Measurements from ENCODE around the gene DLL1. TPM values are rescaled to one million over a fixed set of nuclear protein-coding genes. Genes with fewer than 3 reads are reported as not detected.
"Not testable (repeated sequence)": the region's sequence is repeated elsewhere in the genome, so short reads cannot be mapped to it uniquely, and the experiment has no call there.

The DLL1 gene, protein sequence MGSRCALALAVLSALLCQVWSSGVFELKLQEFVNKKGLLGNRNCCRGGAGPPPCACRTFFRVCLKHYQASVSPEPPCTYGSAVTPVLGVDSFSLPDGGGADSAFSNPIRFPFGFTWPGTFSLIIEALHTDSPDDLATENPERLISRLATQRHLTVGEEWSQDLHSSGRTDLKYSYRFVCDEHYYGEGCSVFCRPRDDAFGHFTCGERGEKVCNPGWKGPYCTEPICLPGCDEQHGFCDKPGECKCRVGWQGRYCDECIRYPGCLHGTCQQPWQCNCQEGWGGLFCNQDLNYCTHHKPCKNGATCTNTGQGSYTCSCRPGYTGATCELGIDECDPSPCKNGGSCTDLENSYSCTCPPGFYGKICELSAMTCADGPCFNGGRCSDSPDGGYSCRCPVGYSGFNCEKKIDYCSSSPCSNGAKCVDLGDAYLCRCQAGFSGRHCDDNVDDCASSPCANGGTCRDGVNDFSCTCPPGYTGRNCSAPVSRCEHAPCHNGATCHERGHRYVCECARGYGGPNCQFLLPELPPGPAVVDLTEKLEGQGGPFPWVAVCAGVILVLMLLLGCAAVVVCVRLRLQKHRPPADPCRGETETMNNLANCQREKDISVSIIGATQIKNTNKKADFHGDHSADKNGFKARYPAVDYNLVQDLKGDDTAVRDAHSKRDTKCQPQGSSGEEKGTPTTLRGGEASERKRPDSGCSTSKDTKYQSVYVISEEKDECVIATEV
- total RNA-seq: 12.8 TPM
- 10 to 100 TPM; 13.9 to 24.7 (median 19.3) TPM for polyA plus RNA-seq (ENCODE audit: insufficient read depth in 1 of 8, insufficient read length in 8 of 8, low replicate concordance in 1 of 8)
- long read RNA-seq, donor 1, partial matches to known transcripts: 0 of 2 reads
- long read RNA-seq, donor 1, other reads (novel, unspliced or antisense): 0 of 2 reads
- long read RNA-seq, donor 2: 0 reads
- long read RNA-seq, donor 3, partial matches to known transcripts: 0 of 1 reads
- long read RNA-seq, donor 3, other reads (novel, unspliced or antisense): 0 of 1 reads
- long read RNA-seq, donor 4: 0 reads
- long read RNA-seq, donor 5, partial matches to known transcripts: 6 of 8 reads
- long read RNA-seq, donor 5, other reads (novel, unspliced or antisense): 0 of 8 reads
- long read RNA-seq, donor 6, partial matches to known transcripts: 0 of 4 reads
- long read RNA-seq, donor 6, other reads (novel, unspliced or antisense): 0 of 4 reads
- long read RNA-seq, donor 7, partial matches to known transcripts: 0 of 2 reads
- long read RNA-seq, donor 7, other reads (novel, unspliced or antisense): 0 of 2 reads
- long read RNA-seq, donor 8, partial matches to known transcripts: 13 of 14 reads
- long read RNA-seq, donor 8, other reads (novel, unspliced or antisense): 0 of 14 reads
- long read RNA-seq, donor 9, partial matches to known transcripts: 25 of 28 reads
- long read RNA-seq, donor 9, other reads (novel, unspliced or antisense): 0 of 28 reads
- long read RNA-seq, donor 10: 0 reads
- long read RNA-seq, donor 11: 0 reads

DNA sequence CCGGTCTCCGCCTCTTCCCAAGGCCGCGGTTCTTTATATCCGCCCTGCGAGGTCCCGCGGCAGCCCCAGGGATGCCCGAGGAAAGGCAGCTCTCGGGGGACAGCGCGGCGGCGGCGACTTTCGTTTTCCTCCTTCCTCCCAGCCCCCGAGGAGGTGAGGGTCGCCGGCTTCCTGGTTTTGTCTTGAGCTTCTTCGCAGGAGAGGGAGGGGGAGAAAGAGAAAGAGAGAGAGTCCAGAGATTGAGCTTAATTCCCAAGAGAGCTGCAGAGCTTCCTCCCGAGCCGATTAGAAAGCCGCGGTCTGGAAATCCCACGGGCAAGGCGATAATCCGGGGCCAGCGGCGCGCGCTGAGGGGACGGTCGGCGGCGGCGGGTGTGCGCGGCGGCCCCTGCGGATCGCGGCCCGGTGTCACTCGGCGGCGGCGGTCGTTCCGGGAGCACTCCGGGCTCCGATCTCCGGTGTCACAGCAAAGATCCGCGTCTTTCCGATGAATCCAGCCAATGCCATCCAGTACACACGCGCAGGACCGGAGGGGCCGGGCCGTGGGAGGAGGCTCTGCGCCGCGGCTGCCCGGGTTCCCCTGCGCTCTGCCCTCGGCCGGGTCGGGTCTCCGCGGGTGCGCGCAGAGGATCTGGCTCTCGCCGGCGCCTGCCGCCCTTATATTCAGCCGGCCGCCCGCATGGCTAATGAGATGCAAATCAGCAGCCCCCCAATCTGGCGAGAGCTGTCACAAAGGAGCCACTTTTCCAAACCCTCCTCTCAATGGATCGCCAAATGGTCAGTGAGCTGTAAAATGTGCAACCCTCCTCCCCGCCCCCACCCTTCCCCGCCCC, at the start of gene DLL1:
DLL1 (minus strand) TSS at position 783 of the 833 bp plus-strand sequence. CDS start 939 bp downstream, outside the sequence.
- Histone ChIP-seq H3K4me1 (ENCODE audit: control insufficient read depth, insufficient read depth, low read length) (peaks cover 76% of the 10 kb centered on the region), H3K9me3 (replicated peaks; ENCODE audit: control insufficient read depth, low read depth, low read length) (no peaks in the 10 kb centered on the region), H3K27me3 (ENCODE audit: control insufficient read depth, insufficient read depth, low read length) (peaks cover 80% of the 10 kb centered on the region), H3K4me3 (ENCODE audit: low read length) (peak within 1 kb of the TSS; percentile 73), H3K27ac (ENCODE audit: low read length) (peak within 1 kb of the TSS; percentile 82), H3K36me3 (ENCODE audit: control insufficient read depth, insufficient read depth, low read length) (peaks cover 26% of the 10 kb centered on the region)
- peak; percentile 75 for DNase-seq
- under 1% methylated on average over 77 of the region's 83 CpGs for WGBS (ENCODE audit: insufficient coverage)

DNA sequence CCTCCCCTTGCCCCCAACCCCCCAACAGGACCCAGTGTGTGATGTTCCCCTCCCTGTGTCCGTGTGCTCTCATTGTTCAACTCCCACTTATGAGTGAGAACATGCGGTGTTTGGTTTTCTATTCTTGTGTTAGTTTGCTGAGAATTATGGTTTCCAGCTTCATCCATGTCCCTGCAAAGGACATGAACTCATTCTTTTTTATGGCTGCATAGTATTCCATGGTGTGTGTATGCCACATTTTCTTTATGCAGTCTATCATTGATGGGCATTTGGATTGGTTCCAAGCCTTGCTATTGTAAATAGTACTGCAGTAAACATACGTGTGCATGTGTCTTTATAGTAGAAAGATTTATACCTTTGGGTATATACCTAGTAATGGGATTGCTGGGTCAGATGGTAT, 44.3 kb upstream of the DLL1 start:
- peaks cover 21% of the 10 kb centered on the region for H3K36me3 ChIP-seq (ENCODE audit: control insufficient read depth, insufficient read depth, low read length)
- DNase-seq; H3K27me3 ChIP-seq (ENCODE audit: control insufficient read depth, insufficient read depth, low read length); H3K4me1 ChIP-seq (ENCODE audit: control insufficient read depth, insufficient read depth, low read length); H3K4me3 ChIP-seq (ENCODE audit: low read length); H3K9me3 ChIP-seq (replicated peaks; ENCODE audit: control insufficient read depth, low read depth, low read length); H3K27ac ChIP-seq (ENCODE audit: low read length): not testable (repeated sequence)
- no CpG with 5 or more reads among the region's 3 CpGs for WGBS (ENCODE audit: insufficient coverage)

DNA sequence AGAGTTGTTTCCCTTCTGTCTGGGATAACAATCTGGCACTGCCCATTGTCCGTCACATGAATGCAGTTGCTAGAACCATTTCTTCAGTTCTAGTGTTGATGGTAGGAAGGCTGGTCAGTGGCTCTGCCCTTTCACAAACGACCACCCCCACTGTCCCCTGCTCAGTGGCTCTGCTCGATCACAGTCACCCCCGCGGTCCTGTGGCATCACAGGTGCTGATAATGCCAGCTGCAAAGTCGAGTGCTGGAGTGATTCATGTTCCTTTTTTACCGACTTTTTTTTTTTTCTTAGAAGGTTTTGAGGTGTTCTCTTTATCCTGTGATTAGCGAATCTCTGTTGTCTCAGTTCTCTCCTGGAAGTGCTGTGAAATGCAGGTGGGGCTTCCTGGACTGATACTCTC, 38.4 kb upstream of the DLL1 start:
- Histone ChIP-seq H3K36me3 (ENCODE audit: control insufficient read depth, insufficient read depth, low read length) (peaks cover 46% of the 10 kb centered on the region), H3K4me3 (ENCODE audit: low read length) (no peak overlapping the region)

DNA sequence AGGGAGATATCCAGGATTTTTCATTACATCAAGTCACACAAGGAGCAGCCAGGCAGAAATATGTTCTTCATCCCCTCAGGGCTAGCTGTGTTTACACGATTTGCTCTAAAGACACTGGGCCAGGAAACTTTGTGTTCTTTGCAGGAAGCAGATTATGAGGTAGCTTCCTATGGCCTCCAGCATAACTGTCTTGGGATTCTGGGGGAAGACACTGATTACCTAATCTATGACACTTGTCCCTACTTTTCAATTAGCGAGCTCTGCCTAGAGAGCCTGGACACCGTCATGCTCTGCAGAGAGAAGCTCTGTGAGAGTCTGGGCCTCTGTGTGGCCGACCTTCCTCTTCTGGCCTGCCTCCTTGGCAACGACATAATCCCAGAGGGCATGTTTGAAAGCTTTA, 26.8 kb upstream of the DLL1 start:
- peak; percentile 18 for DNase-seq
- 61% methylated on average over 2 of the region's 5 CpGs for WGBS (ENCODE audit: insufficient coverage)
- H3K4me3 ChIP-seq (ENCODE audit: low read length): no peak overlapping the region
- H3K4me1 ChIP-seq (ENCODE audit: control insufficient read depth, insufficient read depth, low read length): peaks cover 7% of the 10 kb centered on the region
- H3K27me3 ChIP-seq (ENCODE audit: control insufficient read depth, insufficient read depth, low read length): no peaks in the 10 kb centered on the region
- no peak overlapping the region for H3K27ac ChIP-seq (ENCODE audit: low read length)
- peaks cover 33% of the 10 kb centered on the region for H3K36me3 ChIP-seq (ENCODE audit: control insufficient read depth, insufficient read depth, low read length)
- H3K9me3 ChIP-seq (replicated peaks; ENCODE audit: control insufficient read depth, low read depth, low read length): no peaks in the 10 kb centered on the region

More for the DNA sequence above, 38.4 kb upstream of the DLL1 start:
- Histone ChIP-seq H3K27me3 (ENCODE audit: control insufficient read depth, insufficient read depth, low read length) (no peaks in the 10 kb centered on the region), H3K27ac (ENCODE audit: low read length) (no peak overlapping the region), H3K9me3 (replicated peaks; ENCODE audit: control insufficient read depth, low read depth, low read length) (no peaks in the 10 kb centered on the region), H3K4me1 (ENCODE audit: control insufficient read depth, insufficient read depth, low read length) (no peaks in the 10 kb centered on the region)
- WGBS (ENCODE audit: insufficient coverage): no CpG with 5 or more reads among the region's 8 CpGs
- DNase-seq: no peak

DNA sequence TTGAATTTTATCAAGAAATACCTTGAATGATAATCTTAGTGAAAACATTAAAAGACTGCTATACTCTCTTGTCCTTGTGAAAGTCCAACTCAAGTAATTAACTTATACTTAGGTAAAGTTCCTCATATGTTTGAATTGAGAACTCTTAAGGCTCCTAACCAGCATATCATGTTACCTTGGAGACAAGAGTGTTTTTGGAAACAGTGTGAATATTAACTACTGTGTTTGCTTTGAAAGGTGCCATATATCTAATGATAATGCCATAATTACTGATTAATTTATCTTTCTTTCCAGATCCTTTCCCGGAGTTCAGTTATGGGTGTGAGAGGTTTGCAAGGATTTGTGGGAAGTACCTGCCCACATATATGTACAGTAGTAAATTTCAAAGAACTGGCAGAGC, 26.2 kb upstream of the DLL1 start:
- peaks cover 31% of the 10 kb centered on the region for H3K36me3 ChIP-seq (ENCODE audit: control insufficient read depth, insufficient read depth, low read length)
- DNase-seq: no peak
- no peak overlapping the region for H3K4me3 ChIP-seq (ENCODE audit: low read length)
- H3K27ac ChIP-seq (ENCODE audit: low read length): no peak overlapping the region
- no peaks in the 10 kb centered on the region for H3K9me3 ChIP-seq (replicated peaks; ENCODE audit: control insufficient read depth, low read depth, low read length)
- H3K4me1 ChIP-seq (ENCODE audit: control insufficient read depth, insufficient read depth, low read length): peaks cover 7% of the 10 kb centered on the region
- no peaks in the 10 kb centered on the region for H3K27me3 ChIP-seq (ENCODE audit: control insufficient read depth, insufficient read depth, low read length)
- WGBS (ENCODE audit: insufficient coverage): no CpG with 5 or more reads among the region's 1 CpG

DNA sequence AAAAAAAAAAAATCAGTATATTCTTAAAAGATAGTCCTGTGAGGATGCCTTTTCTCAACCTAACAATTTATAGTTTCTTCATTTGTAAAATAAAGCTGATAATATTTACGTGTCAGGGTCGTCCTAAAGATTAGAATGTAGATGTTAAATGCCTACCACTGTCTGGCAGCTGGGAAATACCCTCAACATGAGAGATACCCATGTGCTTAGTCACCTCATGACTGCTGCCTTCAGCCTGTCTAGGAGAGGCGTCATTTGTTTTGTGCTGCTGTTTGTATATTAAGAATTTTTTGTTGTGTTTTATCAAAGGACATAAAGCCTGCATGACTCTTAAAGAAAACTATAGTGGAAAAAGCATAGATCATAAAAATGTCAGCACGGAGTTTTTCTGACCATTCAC, 25.2 kb upstream of the DLL1 start:
- no CpG with 5 or more reads among the region's 4 CpGs for WGBS (ENCODE audit: insufficient coverage)
- Histone ChIP-seq H3K36me3 (ENCODE audit: control insufficient read depth, insufficient read depth, low read length) (peaks cover 33% of the 10 kb centered on the region), H3K4me3 (ENCODE audit: low read length) (no peak overlapping the region), H3K4me1 (ENCODE audit: control insufficient read depth, insufficient read depth, low read length) (peaks cover 7% of the 10 kb centered on the region), H3K27me3 (ENCODE audit: control insufficient read depth, insufficient read depth, low read length) (no peaks in the 10 kb centered on the region), H3K9me3 (replicated peaks; ENCODE audit: control insufficient read depth, low read depth, low read length) (no peaks in the 10 kb centered on the region), H3K27ac (ENCODE audit: low read length) (no peak overlapping the region)
- DNase-seq: no peak

DNA sequence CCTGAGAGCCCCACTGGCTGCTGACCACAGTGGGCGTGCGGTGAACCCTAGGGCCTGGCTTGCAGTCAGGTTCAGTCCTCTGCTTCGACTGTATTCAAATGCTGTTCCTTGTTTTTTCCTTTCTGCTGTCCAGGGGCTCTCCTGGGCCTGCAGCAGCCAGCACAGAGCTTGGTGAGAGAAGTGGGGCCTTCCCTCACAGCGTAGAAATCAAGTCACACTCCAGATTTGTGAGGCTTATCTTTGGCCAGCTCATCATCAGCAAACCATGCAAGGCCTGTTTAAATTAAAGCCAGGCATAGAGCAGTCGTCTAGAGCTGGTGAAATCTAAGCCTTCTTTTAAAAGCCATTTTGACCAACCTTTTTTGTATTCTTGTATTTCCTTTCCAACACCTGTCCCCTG, 24.1 kb upstream of the DLL1 start:
- no peaks in the 10 kb centered on the region for H3K27me3 ChIP-seq (ENCODE audit: control insufficient read depth, insufficient read depth, low read length)
- peaks cover 7% of the 10 kb centered on the region for H3K4me1 ChIP-seq (ENCODE audit: control insufficient read depth, insufficient read depth, low read length)
- H3K9me3 ChIP-seq (replicated peaks; ENCODE audit: control insufficient read depth, low read depth, low read length): no peaks in the 10 kb centered on the region
- H3K36me3 ChIP-seq (ENCODE audit: control insufficient read depth, insufficient read depth, low read length): peaks cover 32% of the 10 kb centered on the region
- no peak overlapping the region for H3K4me3 ChIP-seq (ENCODE audit: low read length)
- 68% methylated on average over 2 of the region's 5 CpGs for WGBS (ENCODE audit: insufficient coverage)
- no peak for DNase-seq
- H3K27ac ChIP-seq (ENCODE audit: low read length): no peak overlapping the region

DNA sequence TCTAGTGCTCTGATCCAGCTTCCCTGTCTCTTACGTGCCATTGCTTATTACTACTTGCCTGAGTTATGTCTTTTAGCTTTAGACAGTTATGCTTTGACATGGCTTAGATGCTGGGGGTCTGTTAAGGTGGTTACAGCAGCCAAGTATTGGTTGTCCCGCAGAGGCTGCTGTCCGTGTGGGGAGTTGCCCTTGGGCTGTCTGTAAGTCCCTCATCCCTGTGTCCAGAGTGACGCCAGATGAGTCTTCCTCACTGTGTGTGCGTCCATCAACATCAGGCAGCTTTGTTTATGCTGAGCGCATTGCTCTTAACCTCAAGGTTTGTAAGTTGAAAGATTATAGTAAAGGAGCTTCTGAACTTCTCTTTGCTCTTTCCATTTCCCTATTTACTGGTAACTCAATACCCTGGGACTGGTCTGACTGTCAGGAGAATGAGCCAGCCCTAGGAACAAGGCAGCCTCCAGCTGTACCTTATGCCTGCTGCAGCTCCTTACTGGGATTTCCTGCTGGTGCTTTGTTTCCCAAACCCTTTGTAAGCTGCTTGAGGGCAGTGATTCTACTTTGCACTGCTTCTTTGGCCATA, 22.9 kb upstream of the DLL1 start:
- no peaks in the 10 kb centered on the region for H3K27me3 ChIP-seq (ENCODE audit: control insufficient read depth, insufficient read depth, low read length)
- H3K36me3 ChIP-seq (ENCODE audit: control insufficient read depth, insufficient read depth, low read length): peaks cover 21% of the 10 kb centered on the region
- no peaks in the 10 kb centered on the region for H3K9me3 ChIP-seq (replicated peaks; ENCODE audit: control insufficient read depth, low read depth, low read length)
- H3K27ac ChIP-seq (ENCODE audit: low read length): peak overlapping the region; percentile 54
- H3K4me3 ChIP-seq (ENCODE audit: low read length): no peak overlapping the region
- DNase-seq: no peak
- peaks cover 7% of the 10 kb centered on the region for H3K4me1 ChIP-seq (ENCODE audit: control insufficient read depth, insufficient read depth, low read length)
- WGBS (ENCODE audit: insufficient coverage): 79% methylated on average over 3 of the region's 6 CpGs

DNA sequence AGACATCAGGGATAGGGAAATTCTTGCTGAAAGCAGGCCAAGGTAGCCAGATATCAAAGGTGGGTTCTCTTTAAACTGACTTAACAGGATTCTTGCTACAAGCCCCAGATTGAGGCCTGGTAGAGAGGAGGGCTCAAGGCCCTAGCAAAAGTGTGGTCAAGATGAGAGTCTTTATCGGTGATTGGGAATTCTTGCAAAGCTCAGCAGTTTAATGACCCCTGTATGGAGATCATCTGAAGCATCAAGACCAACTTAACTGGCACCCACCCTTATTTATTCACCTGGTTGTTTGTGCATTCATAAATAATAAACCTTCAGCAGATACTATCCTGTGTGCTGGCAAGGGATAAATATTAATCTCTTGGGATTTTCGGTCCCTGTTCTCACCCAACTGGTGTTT, 22.0 kb upstream of the DLL1 start:
- peaks cover 12% of the 10 kb centered on the region for H3K4me1 ChIP-seq (ENCODE audit: control insufficient read depth, insufficient read depth, low read length)
- no peak for DNase-seq
- no peaks in the 10 kb centered on the region for H3K9me3 ChIP-seq (replicated peaks; ENCODE audit: control insufficient read depth, low read depth, low read length)
- H3K4me3 ChIP-seq (ENCODE audit: low read length): no peak overlapping the region
- no peaks in the 10 kb centered on the region for H3K27me3 ChIP-seq (ENCODE audit: control insufficient read depth, insufficient read depth, low read length)
- no peak overlapping the region for H3K27ac ChIP-seq (ENCODE audit: low read length)
- no CpG with 5 or more reads among the region's 2 CpGs for WGBS (ENCODE audit: insufficient coverage)
- peaks cover 16% of the 10 kb centered on the region for H3K36me3 ChIP-seq (ENCODE audit: control insufficient read depth, insufficient read depth, low read length)

Data from muscle of leg (tissue), 16 donors.